ENCODE data around the gene FAM20C. TPM values are rescaled to one million over a fixed set of nuclear protein-coding genes. Genes with fewer than 3 reads are reported as not detected.
A peak's percentile ranks its signal among the peaks of the same experiment; 100 is the strongest.
"Not testable (repeated sequence)": the region's sequence is repeated elsewhere in the genome, so short reads cannot be mapped to it uniquely, and the experiment has no call there.

FAM20C gene
- total RNA-seq, 1 experiment from 2014 or later: 52.6 TPM

DNA sequence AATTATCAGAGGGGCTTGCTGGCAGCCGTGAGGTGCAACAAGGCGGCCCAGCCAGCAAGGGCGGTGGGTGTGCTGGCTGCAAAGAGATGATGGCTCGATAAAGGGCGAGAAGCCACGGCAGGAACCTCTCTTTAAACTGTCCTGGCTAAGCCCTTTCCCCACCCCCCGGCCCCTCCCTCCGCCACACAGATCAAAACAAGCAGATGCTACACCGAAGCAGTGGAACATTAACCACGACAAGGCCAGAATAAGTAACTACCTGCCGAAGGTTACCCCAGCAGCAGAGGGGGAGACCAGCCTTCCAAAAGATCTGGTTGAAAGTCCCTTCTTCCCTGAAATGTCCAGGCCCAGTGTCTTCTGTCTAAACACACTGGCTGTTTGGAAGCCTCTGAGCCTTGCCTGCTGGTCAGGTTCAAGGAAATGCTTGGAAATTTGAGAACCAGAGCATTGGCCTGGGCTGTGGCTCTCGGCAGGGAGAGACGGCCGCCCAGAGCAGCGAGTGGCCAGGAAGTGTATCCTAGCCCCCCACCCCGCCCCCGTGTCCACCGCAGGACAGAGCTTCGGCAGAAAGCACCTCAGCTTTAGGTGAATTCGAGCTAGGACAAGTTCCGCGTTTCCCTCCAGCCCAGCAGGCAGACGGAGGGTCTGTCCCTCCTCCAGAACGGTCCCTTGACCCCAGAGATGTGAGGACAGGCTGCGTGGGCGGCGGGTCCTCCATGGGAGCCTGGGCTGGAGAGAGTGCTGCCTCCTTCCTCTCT lies 2.1 kb downstream of the FAM20C start:
- H3K27me3 ChIP-seq: no peaks in the 10 kb centered on the region
- H3K4me3 ChIP-seq: peak overlapping the region; percentile 78
- H3K36me3 ChIP-seq: peaks cover 60% of the 10 kb centered on the region
- DNase-seq: no peak
- no peaks in the 10 kb centered on the region for H3K9me3 ChIP-seq

DNA sequence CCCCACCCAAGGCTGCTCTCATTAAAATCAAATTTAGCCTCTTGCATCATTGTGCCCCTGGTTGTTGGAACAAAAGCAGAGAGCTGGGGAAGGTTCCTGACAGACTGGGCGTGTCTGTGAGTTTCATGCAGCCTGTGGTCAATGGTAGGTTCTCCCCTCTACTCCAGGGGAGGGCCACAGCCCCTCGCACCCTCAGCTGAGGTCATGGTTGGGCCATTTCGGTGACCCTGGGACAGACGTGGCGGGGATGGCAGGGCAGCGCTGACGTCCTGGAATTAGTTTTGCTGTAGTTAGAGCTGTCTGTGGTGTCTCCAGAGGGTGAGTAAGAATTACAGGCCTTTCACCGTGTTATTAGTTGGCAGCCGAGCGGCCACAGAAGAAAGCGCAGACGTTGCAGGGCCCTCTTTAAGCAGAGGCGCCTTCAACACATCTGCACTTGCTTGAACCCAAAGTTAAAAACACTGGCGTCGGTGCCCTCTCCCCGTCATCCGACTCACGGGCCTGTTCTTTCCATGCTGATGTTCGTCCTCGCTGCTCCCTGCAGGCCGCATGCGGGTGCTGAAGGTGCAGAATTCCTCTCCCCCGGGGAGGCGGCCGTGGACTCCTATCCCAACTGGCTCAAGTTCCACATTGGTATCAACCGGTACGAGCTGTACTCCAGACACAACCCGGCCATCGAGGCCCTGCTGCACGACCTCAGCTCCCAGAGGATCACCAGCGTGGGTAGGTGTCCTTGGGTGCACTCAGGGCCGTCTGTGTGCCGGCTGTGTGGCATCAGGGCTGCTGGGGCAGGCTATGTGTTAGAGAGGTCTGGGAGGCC lies 2.8 kb downstream of the FAM20C start:
- DNase-seq: no peak
- no peaks in the 10 kb centered on the region for H3K9me3 ChIP-seq
- H3K4me3 ChIP-seq: peak overlapping the region; percentile 78
- H3K36me3 ChIP-seq: peaks cover 60% of the 10 kb centered on the region
- H3K27me3 ChIP-seq: no peaks in the 10 kb centered on the region

DNA sequence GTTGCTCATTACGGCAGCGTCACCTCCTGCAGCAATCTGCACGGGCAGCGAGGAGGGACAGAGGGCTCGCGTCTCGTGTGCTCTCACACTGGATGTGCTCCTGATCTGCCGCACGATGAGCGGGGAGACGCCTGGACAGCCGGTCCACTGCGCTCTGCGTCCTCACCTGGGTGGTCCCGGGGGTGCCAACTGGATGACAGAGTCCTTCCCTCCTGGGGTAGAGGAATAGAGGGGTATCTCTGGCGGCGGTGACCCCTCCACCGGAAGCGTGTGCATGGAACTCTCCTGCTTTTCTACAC lies 3.4 kb downstream of the FAM20C start:
- H3K4me3 ChIP-seq: no peak overlapping the region
- no peaks in the 10 kb centered on the region for H3K27me3 ChIP-seq
- H3K36me3 ChIP-seq: peaks cover 65% of the 10 kb centered on the region
- no peaks in the 10 kb centered on the region for H3K9me3 ChIP-seq
- no peak for DNase-seq

DNA sequence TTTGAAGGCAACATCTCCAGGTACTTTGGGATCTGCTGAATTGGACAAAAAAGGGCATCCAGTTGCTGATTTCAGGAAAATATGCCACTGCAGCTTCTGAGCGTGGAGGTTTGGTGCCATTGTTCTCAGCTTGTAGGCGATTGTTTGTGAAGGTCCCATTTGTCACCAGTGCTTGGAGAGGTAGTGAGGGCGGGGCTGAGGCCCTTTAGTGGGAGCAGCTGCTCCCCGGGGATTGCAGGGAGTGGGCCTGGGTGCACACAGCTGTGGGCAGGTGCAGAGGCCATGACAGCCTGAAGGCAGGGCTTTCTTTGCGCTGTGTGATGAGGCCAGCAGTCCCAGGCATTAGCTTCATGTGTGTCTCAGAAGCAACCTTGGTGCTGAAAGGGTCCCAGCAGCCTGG lies 3.9 kb downstream of the FAM20C start:
- peaks cover 69% of the 10 kb centered on the region for H3K36me3 ChIP-seq
- H3K4me3 ChIP-seq: no peak overlapping the region

DNA sequence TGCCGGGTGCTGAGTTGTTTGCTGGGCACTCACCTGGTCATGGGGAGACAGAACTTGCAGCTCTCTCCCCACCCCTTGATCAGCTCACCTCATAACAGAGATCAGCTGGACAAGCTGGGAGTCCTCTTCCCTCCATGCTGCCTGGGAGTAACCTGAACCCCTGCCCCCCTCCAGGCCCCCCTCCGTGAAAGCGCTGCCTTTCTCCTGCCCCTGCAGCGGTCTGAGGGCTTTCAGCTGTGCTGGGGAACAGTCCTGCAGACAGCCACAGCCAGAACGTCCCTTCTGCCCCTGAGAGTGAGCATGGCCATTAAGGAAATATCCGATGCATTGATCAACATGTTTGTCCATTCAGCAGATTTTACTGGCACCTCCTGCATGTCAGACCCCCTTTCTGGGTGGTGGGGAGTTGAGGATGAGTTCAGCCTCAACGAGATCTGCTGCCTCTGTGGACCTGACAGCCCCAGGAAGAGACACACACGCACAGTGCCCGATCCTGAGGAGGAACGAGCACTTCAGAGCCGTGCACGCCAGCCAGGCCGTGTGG lies 4.5 kb downstream of the FAM20C start:
- no peak overlapping the region for H3K4me3 ChIP-seq
- no peaks in the 10 kb centered on the region for H3K27me3 ChIP-seq
- H3K9me3 ChIP-seq: no peaks in the 10 kb centered on the region
- no peak for DNase-seq
- peaks cover 71% of the 10 kb centered on the region for H3K36me3 ChIP-seq

More for the DNA sequence above, 3.9 kb downstream of the FAM20C start:
- Histone ChIP-seq H3K9me3 (no peaks in the 10 kb centered on the region), H3K27me3 (no peaks in the 10 kb centered on the region)
- DNase-seq: no peak

DNA sequence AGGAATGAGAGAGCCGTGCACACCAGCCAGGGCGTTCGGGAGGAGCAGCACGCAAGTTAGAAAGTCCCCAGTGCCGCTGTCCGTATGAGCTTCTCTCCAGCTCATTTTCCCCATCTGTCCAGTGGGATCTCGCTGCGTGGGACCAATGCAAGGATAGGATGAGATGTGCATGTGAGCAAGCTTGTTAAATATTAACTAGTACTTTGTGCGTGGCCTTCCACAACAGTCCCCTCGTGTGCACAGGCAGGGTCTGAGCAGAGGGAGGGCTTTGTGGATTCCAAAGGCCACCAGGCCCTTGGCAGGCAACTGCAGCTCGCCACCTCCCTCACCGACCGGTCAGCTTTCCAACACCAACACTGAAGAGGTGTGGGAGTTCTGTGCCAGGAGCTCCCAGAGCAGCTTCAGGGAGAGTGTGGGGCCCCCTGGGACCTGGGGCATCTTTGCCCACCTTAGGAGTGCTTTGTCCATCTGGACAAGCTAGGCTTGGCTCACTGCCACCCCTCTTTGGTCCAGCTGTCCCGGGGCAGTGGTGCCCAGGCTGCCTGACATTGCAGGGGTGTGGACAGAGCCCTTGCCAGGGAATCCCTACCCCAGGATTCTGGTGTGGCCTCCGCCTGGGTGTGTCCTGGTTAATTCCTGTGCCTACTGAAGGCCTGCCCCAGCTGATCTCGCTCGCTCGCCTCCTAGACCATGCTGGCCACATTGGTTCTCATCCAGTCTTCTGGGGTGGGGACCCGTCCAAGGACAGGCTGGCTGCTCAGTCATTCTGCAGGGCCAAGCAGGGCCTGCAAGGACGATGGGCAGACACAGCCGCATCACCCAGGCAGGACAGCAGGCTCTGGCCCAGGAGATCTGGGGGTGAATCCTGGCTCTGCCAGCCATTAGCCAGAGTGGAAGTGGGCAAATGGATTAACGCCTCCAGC lies 5.3 kb downstream of the FAM20C start:
- Histone ChIP-seq H3K27me3 (no peaks in the 10 kb centered on the region), H3K4me3 (no peak overlapping the region), H3K36me3 (peaks cover 71% of the 10 kb centered on the region), H3K9me3 (no peaks in the 10 kb centered on the region)
- DNase-seq: no peak

DNA sequence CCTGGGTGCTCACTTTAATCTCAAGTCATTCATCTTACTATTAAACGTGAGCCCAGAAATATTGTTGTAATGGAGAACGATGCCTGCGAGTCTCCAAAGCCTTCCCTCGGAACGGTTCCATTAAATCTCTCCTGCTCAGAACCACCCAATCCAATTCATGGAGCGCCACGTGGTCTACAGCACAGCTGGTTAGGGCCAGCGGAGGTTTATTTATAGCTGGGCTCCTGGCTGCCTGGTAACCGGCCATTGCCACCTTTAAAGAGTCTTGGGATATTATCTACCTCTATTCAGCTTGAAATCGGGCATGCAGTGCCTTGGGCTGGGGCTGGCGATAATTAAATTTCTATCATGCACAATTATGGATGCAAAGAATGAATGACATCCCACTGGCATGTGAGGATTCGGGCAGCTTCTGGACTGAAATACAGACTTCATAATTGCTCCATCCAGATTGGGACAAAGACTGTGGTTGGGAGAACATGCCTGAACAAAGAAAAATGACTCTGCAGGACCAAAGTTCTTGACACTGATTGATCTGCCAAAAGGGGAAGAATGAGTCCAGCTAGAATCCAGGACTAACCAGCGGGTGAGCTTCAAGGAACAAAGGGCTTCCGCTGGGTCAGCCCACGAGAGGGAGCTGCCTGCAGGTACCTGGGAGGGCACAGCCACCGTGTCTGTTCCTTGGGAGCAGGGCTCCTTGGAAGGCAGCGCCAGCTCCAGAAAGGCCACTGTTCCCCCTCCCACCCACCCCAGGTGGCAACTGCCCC lies 7.3 kb downstream of the FAM20C start:
- H3K9me3 ChIP-seq: no peaks in the 10 kb centered on the region
- H3K4me3 ChIP-seq: no peak overlapping the region
- no peak for DNase-seq
- H3K36me3 ChIP-seq: peaks cover 76% of the 10 kb centered on the region
- H3K27me3 ChIP-seq: no peaks in the 10 kb centered on the region

DNA sequence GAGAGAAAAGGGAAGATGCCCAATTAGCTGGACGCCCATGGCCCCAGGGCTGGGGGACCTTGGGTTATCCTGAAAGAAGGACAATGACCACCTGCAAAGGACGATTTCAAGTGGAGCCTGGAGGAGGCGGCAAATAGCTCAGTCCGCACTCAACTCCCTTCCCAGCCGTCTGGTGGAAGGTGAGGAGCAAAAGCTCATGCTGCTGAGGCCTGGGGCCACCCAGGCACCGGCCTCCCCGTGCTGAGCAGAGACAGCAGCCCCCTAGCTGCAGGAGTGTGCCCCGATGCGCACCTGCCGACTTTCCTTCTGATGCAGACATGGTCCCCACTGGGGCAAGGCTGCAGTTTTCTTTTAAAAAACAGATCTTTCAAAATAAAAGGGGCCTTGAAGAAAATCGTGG lies 7.9 kb downstream of the FAM20C start:
- Histone ChIP-seq H3K4me3 (no peak overlapping the region), H3K27me3 (no peaks in the 10 kb centered on the region), H3K36me3 (peaks cover 74% of the 10 kb centered on the region), H3K9me3 (no peaks in the 10 kb centered on the region)
- DNase-seq: no peak

DNA sequence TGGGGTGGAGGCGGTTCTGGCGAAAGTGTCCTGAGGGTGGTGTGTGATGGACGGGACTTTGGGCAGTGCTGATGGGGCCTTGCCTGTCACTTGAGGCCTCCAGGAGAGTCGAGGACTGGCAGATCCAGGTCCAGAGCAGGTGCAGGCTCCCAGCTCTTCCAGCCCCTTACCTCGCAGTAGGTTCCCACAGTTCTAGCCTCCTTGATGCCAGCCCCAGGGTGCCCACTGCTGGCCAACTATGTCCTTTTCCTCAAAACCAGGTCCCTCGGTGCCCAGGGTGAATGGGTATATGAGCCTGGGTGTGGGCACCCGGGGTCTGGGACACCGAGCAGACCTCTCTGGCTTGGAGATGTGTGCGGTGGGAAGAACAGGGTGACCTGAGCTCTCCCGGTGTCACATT lies 8.3 kb downstream of the FAM20C start:
- no peaks in the 10 kb centered on the region for H3K27me3 ChIP-seq
- DNase-seq: no peak
- H3K4me3 ChIP-seq: no peak overlapping the region
- H3K9me3 ChIP-seq: no peaks in the 10 kb centered on the region
- H3K36me3 ChIP-seq: peaks cover 74% of the 10 kb centered on the region

DNA sequence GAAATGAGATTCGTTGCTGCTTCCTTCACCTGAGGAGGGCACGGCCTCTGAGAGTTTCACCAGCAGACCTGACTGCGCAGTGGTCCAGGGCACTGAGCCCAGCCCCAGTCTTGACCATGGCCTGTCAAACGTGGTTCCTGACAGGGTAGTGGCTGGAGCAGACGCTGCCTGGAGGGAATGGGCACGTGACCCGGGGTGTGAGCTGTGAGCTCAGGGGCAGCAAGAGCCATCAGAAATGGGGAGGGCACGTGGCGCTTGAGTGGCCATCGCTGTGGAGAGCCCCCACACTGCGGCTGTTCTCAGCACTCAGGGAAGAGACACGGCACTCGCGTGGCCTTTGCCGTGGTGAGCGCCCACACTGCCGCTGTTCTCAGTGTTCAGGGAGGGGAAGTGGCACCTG lies 12.0 kb downstream of the FAM20C start:
- H3K27me3 ChIP-seq: no peaks in the 10 kb centered on the region
- no peak for DNase-seq
- H3K4me3 ChIP-seq: no peak overlapping the region
- peaks cover 50% of the 10 kb centered on the region for H3K36me3 ChIP-seq
- no peaks in the 10 kb centered on the region for H3K9me3 ChIP-seq

DNA sequence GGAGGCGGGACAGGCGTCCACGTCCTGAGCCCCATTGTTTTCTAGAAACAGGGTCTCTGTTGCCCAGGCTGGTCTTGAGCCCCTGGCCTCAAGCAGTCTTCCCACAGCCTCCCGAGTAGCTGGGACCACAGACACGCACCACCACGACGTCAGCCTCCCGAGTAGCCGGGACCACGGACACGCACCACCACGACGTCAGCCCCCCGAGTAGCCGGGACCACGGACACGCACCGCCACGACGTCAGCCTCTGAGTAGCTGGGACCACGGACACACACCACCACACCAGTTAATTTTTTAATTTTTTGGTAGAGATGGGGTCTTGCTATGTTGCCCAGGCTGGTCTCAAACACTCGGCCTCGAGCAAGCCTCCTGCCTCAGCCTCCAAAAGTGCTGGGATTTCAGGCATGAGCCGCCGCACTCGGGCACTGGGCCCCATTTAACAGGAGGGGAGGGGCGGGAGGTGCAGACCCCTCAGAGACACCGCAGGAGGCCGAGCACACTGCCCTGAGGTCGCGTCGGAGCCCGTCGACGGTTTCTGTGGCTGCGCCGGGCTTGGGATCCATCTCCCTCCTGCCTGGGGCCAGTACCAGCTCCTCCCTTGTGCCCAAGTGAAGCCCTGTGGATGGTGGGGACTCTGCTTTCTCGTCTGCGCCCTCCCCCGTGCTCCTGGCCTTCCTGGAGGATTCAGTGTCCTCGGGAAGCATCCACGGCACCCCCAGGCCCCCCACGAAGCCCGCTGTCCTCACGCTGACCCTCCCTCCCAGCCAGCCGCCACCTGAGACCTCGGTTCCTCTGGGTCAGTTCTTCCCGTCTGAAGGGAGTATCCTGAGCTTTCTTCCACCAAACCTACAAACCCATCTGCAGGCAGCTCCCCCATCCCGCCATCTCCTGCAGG lies 13.0 kb downstream of the FAM20C start:
- H3K9me3 ChIP-seq: no peaks in the 10 kb centered on the region
- DNase-seq: no peak
- peaks cover 50% of the 10 kb centered on the region for H3K36me3 ChIP-seq
- H3K4me3 ChIP-seq: no peak overlapping the region
- H3K27me3 ChIP-seq: no peaks in the 10 kb centered on the region

DNA sequence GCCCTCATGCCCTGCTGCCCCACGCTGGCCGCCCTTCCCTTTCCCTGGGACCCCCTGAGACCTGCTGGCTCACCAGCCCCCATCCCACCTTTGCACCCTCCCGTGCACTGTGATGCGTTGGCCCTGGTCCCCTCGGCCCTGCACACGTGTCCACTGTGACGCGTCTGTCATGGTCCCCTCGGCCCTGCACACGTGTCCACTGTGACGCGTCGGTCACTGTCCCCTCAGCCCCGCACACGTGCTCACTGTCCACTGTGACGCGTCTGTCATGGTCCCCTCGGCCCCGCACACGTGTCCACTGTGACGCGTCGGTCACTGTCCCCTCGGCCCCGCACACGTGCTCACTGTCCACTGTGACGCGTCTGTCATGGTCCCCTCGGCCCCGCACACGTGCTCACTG lies 14.0 kb downstream of the FAM20C start:
- H3K27me3 ChIP-seq, DNase-seq, H3K4me3 ChIP-seq, H3K9me3 ChIP-seq: not testable (repeated sequence)
- peaks cover 44% of the 10 kb centered on the region for H3K36me3 ChIP-seq

DNA sequence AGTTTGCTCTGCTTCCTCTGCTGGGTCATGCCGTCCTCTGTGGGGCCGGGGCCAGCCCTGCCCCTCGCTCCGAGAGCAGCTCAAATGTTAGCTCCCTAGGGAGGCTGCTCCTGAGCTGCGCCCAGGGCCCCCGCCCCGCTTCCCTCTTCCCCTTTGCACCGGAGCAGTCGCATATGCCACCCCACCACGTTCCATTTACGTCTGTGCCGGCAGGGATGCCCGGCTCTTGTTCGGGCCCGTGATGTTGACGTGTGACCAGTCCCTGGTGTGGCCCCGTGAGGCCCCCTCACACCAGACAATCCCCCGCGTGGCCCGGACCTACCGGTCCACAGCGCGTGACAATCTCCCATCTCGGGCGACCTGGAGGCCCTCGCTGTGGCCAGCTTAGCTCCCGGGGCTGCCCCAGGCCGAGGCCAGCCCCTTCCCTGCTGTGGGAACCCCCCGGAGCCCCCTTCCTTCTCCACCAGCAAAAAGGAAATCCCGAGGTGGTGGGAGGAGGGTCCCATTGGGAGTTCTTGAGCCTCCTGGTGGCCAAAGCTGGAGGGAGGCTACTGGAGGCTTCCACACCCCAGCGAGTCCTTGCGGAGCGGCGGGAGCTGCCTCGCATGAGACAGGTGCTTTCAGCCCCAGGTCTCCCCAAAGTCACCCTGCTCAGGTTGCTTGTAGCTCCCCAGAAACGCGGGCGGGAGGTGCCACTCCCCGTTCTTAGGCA lies 15.2 kb downstream of the FAM20C start:
- Histone ChIP-seq H3K27me3 (no peaks in the 10 kb centered on the region), H3K4me3 (no peak overlapping the region), H3K9me3 (no peaks in the 10 kb centered on the region), H3K36me3 (peaks cover 42% of the 10 kb centered on the region)
- no peak for DNase-seq

DNA sequence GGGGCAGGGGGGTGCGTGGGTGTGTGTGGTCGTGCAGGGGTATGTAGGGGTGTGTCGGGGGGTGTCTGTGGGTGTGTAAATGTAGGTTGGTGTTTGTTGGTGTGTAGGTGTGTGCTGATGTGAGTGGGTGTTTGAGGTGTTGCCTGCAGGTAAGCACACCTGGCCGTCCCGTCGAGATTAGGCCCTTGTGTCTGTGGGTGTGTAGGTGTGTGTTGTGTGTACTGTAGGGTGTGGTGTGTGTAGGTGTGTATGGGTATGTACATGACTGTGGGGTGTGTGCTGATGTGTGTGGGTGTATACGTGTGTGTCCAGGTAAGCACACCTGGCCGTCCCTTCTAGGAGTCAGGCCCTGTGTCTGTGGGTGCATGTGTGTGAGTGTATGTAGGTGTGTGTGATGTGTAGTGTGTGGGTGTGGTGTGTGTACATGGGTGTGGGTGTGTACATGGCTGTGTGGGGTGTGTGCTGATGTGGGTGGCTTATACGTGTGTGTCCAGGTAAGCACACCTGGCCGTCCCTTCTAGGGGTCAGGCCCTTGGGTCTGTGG lies 15.8 kb downstream of the FAM20C start:
- no peaks in the 10 kb centered on the region for H3K27me3 ChIP-seq
- no peak overlapping the region for H3K4me3 ChIP-seq
- peaks cover 42% of the 10 kb centered on the region for H3K36me3 ChIP-seq
- no peaks in the 10 kb centered on the region for H3K9me3 ChIP-seq
- no peak for DNase-seq

DNA sequence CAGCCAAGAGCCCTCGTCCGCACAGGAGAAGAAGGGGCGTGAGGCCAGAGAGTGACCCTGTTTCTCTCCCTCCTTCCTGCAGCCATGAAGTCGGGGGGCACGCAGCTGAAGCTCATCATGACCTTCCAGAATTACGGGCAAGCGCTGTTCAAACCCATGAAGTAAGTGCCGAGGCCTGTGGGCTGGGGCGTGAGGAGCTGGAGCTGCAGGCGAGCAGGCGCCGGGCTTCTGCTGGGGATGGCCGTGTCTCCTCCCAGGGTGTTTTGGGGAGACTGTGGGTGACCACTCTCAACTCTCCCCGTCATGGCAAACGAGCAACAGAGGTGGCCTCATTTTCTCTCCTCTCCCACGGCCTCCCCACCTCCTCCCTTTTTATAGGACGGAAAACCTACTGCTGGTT lies 16.4 kb downstream of the FAM20C start:
- H3K36me3 ChIP-seq: peaks cover 36% of the 10 kb centered on the region

More for the DNA sequence above, 16.4 kb downstream of the FAM20C start:
- no peak for DNase-seq
- Histone ChIP-seq H3K4me3 (no peak overlapping the region), H3K9me3 (no peaks in the 10 kb centered on the region), H3K27me3 (no peaks in the 10 kb centered on the region)

Data from MG63 (cell line).